GM12873 (cell line): ENCODE data around the gene PPAT.

Source experiments
- TF ChIP-seq, protein P1 (sequence below): IDR thresholded peaks from 2 replicates; pipeline ENCODE4 v1.5.1; 2012; ENCODE audit warnings: low read depth, mild to moderate bottlenecking, moderate library complexity, low read length, control low read depth; ENCODE audit not compliant: insufficient read depth; ENCODE audit errors: missing control alignments

The PPAT gene

DNA sequence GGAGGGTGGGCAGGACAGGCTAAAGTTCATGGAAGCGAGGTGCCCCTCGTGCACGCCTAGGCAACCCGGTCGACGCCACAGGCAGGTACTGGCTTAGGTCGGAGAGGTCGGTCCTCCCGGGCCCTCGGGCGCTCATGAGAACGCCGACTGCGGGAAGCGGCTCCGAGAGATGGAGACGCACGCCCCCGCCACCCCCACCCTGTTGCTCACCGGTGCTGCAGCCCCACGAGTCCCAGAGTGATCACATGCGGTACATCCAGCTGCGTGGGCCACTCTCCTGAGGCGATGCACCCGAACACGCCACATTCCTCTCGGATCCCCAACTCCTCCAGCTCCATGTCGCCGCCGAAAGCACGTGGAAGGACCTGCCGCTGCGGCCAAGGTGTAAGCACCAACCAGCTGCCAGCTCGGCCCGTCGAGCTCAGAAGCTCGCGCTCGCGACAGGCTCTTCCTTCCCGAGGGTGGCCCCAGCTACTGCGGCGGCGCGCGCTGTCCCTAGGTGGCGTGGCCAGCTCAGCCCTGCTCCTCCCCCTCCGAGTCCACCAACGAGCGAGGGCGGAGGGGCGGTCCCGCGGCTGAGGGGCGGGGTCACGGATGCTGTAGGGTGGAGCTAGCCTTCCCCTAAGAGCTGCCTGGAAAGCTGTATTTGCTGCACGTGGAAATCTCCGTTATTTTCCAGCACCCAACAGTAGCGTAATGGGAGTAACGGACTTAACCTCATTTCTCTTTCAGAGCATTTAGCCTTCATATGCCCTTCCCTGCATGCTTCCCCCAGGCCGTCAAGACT, at the start of gene PPAT:
TSS of gene PPAT (minus strand) at position 476 of the 787 bp plus-strand sequence. CDS start at position 338, 138 bp downstream.
- TF ChIP-seq, protein P1, sequence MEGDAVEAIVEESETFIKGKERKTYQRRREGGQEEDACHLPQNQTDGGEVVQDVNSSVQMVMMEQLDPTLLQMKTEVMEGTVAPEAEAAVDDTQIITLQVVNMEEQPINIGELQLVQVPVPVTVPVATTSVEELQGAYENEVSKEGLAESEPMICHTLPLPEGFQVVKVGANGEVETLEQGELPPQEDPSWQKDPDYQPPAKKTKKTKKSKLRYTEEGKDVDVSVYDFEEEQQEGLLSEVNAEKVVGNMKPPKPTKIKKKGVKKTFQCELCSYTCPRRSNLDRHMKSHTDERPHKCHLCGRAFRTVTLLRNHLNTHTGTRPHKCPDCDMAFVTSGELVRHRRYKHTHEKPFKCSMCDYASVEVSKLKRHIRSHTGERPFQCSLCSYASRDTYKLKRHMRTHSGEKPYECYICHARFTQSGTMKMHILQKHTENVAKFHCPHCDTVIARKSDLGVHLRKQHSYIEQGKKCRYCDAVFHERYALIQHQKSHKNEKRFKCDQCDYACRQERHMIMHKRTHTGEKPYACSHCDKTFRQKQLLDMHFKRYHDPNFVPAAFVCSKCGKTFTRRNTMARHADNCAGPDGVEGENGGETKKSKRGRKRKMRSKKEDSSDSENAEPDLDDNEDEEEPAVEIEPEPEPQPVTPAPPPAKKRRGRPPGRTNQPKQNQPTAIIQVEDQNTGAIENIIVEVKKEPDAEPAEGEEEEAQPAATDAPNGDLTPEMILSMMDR, result peak; percentile 14

DNA sequence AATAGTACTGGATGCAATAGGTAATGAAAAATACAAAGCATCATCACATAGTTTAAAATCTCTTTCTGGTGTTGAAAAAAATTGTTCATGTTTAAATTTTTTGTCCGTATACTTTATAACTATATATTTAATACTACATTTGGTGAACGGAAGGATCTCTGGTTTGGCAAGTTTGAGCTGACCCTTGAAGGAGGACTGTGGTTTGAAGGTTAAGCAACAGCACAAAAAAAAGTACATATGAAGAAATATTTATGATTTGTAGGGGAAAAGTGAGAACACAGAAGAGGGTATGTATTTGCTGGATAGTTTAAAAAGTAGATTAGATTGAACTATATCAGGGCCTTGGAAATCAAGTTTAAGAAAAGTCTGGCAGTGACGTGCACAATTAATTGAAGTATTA, 45.3 kb upstream of the PPAT start:
- TF ChIP-seq, protein P1, result no peak

- TF ChIP-seq, protein P1, result no peak
Observed at GRCh38 chr4:56477192-56477702, 41.8 kb upstream of the PPAT start.

- TF ChIP-seq, protein P1, result no peak
Observed at GRCh38 chr4:56475917-56476316, 40.5 kb upstream of the PPAT start.

DNA sequence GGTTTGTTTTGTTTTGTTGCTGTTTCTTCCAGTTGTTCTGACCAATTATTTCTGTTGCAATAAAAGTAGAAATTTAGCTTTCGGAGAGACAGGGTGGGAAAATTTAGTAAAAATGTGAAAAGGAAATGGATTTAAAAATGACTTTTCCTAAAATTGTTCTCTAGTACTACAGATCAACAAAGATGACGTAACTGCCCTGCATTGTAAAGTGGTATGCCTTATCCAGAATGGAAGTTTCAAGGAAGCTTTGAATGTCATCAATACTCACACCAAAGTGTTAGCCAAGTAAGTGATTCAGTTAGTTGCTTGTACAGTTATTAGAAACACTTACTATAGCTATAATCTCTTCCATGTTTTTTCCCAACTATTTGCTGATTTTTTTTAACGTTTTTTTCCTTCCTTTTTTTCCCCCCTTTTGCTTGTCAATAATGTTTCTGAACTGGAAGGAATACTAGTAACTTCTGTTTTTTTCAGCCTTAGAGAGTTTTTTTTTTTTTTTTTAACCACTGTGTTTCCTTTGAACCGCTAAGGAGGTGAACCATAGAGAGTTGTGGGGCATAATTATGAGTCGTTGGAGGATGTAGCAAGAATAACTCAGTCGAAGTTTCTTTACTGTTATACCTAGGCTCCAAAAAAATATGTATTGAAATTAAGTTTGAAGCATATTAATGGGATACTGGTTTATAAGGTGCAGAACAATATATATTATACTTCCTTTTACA, 34.2 kb upstream of the PPAT start:
- TF ChIP-seq, protein P1, result no peak

DNA sequence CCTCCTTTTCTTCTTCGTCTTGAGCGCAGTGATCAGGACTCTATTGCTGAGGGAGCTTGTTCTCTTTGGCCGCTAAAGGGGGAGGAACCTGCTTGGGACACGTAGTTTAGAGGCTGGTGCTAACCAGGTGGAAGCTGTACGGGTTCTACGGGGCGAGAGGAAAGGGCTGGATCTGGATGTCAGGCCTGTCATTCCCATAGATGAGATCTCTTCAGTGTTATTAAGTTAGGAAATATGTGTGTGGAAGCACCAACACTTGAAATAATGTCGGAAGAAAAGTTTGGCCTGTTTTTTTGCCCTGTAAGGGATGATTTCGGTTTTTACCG, 32.6 kb upstream of the PPAT start:
- TF ChIP-seq, protein P1, result no peak
